ENCODE data around the gene SPDYE1. TPM values are rescaled to one million over a fixed set of nuclear protein-coding genes. Genes with fewer than 3 reads are reported as not detected.
"Not testable (repeated sequence)": the region's sequence is repeated elsewhere in the genome, so short reads cannot be mapped to it uniquely, and the experiment has no call there.

SPDYE1 gene
- polyA plus RNA-seq, 3 donors = not detected

DNA sequence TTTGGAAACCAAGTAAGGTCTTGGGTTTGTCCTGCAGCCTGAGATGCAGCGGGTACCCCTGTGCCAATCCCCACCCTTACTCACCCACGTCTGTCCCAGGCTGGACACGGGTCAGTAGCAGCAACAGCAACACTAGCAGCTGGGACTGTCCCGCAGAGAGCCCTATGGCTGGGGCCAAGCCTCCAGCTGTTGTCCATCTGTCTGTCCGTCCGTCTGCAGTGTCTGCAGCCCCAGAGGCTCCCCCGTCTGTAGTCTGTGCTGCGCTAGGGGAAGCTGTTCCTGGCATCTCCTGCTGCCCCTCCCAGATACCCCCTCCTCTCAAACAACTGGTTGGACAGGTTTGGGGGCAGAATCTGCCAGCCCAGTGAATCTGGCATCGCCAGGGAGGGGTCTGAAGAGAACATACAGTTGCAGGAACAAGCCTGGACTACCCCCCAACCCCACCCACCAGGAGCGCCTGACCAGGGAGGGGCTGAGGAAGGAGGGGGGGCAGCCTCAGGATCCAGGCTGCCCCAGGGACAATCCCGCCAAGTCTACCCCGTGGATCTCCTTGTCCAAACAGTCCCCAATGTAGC, 7.6 kb upstream of the SPDYE1 start:
- H4K20me1 ChIP-seq (ENCODE audit: insufficient read depth, low read length); H3K36me3 Mint-ChIP-seq; H3K4me3 Mint-ChIP-seq; H3K27ac Mint-ChIP-seq; H3K36me3 ChIP-seq (replicated peaks in 1 of 2; ENCODE audit: control insufficient read depth in 1 of 2, insufficient read depth in 2 of 2, low read length in 2 of 2); H3K4me1 ChIP-seq (ENCODE audit: control insufficient read depth in 1 of 2, insufficient read depth in 2 of 2, low read length in 2 of 2); H3K9ac ChIP-seq (ENCODE audit: insufficient read depth, low read length, poor library complexity, severe bottlenecking); H3K27ac ChIP-seq (ENCODE audit: low read depth in 1 of 2, low read length in 2 of 2); DNase-seq; H3K27me3 Mint-ChIP-seq (ENCODE audit: low read depth in 3 of 3); H3K4me3 ChIP-seq (replicated peaks in 1 of 3; ENCODE audit: low read depth in 2 of 3, low read length in 3 of 3); H3K4me1 Mint-ChIP-seq; H3K9me3 Mint-ChIP-seq; H3K4me2 ChIP-seq (replicated peaks; ENCODE audit: extremely low read depth, low read length, poor library complexity, severe bottlenecking); H3K27me3 ChIP-seq (ENCODE audit: control insufficient read depth in 2 of 2, insufficient read depth in 2 of 2, low read length in 2 of 2); H2AFZ ChIP-seq (ENCODE audit: insufficient read depth, low read depth, low read length, poor library complexity, severe bottlenecking); H3K9me3 ChIP-seq (replicated peaks in 1 of 2; ENCODE audit: control insufficient read depth in 1 of 2, insufficient read depth in 1 of 2, low read length in 2 of 2); H3K79me2 ChIP-seq (ENCODE audit: insufficient read depth, low read length); intact Hi-C loops (cut with micrococcal nuclease): not testable (repeated sequence)
- WGBS (ENCODE audit: insufficient coverage) = 100% methylated on average over 3 of the region's 12 CpGs

- H3K36me3 ChIP-seq (replicated peaks in 1 of 2; ENCODE audit: control insufficient read depth in 1 of 2, insufficient read depth in 2 of 2, low read length in 2 of 2); H3K4me1 ChIP-seq (ENCODE audit: control insufficient read depth in 1 of 2, insufficient read depth in 2 of 2, low read length in 2 of 2); H3K9me3 Mint-ChIP-seq; intact Hi-C loops (cut with micrococcal nuclease); H3K4me2 ChIP-seq (replicated peaks; ENCODE audit: extremely low read depth, low read length, poor library complexity, severe bottlenecking); H3K4me3 ChIP-seq (replicated peaks in 1 of 3; ENCODE audit: low read depth in 2 of 3, low read length in 3 of 3); H3K27me3 Mint-ChIP-seq (ENCODE audit: low read depth in 3 of 3); H3K9ac ChIP-seq (ENCODE audit: insufficient read depth, low read length, poor library complexity, severe bottlenecking); H3K27me3 ChIP-seq (ENCODE audit: control insufficient read depth in 2 of 2, insufficient read depth in 2 of 2, low read length in 2 of 2); H4K20me1 ChIP-seq (ENCODE audit: insufficient read depth, low read length); H3K4me1 Mint-ChIP-seq; H3K79me2 ChIP-seq (ENCODE audit: insufficient read depth, low read length); H3K27ac ChIP-seq (ENCODE audit: low read depth in 1 of 2, low read length in 2 of 2); H3K4me3 Mint-ChIP-seq; H3K9me3 ChIP-seq (replicated peaks in 1 of 2; ENCODE audit: control insufficient read depth in 1 of 2, insufficient read depth in 1 of 2, low read length in 2 of 2); H2AFZ ChIP-seq (ENCODE audit: insufficient read depth, low read depth, low read length, poor library complexity, severe bottlenecking); H3K27ac Mint-ChIP-seq; DNase-seq: not testable (repeated sequence)
- peaks cover 0 to 11% of the 10 kb centered on the region in 2 donors for H3K36me3 Mint-ChIP-seq
- WGBS (ENCODE audit: insufficient coverage) = no CpG with 5 or more reads among the region's 1 CpG
Measured at GRCh38 chr7:43990829-43991228, 6.9 kb upstream of the SPDYE1 start.

GRCh38 chr7:43992896-43993295, 4.8 kb upstream of the SPDYE1 start:
- H3K9me3 ChIP-seq (replicated peaks in 1 of 2; ENCODE audit: control insufficient read depth in 1 of 2, insufficient read depth in 1 of 2, low read length in 2 of 2); H4K20me1 ChIP-seq (ENCODE audit: insufficient read depth, low read length); H3K27ac ChIP-seq (ENCODE audit: low read depth in 1 of 2, low read length in 2 of 2); H3K4me1 ChIP-seq (ENCODE audit: control insufficient read depth in 1 of 2, insufficient read depth in 2 of 2, low read length in 2 of 2); H2AFZ ChIP-seq (ENCODE audit: insufficient read depth, low read depth, low read length, poor library complexity, severe bottlenecking); H3K4me2 ChIP-seq (replicated peaks; ENCODE audit: extremely low read depth, low read length, poor library complexity, severe bottlenecking); H3K9ac ChIP-seq (ENCODE audit: insufficient read depth, low read length, poor library complexity, severe bottlenecking); intact Hi-C loops (cut with micrococcal nuclease); DNase-seq; H3K36me3 ChIP-seq (replicated peaks in 1 of 2; ENCODE audit: control insufficient read depth in 1 of 2, insufficient read depth in 2 of 2, low read length in 2 of 2); H3K9me3 Mint-ChIP-seq; H3K27me3 Mint-ChIP-seq (ENCODE audit: low read depth in 3 of 3); H3K79me2 ChIP-seq (ENCODE audit: insufficient read depth, low read length); H3K4me3 Mint-ChIP-seq; H3K36me3 Mint-ChIP-seq; H3K4me3 ChIP-seq (replicated peaks in 1 of 3; ENCODE audit: low read depth in 2 of 3, low read length in 3 of 3); H3K27me3 ChIP-seq (ENCODE audit: control insufficient read depth in 2 of 2, insufficient read depth in 2 of 2, low read length in 2 of 2); H3K4me1 Mint-ChIP-seq: not testable (repeated sequence)
- peak overlapping the region in 1 of 7 donors; percentile 57 for H3K27ac Mint-ChIP-seq
- WGBS (ENCODE audit: insufficient coverage) = no CpG with 5 or more reads among the region's 7 CpGs

DNA sequence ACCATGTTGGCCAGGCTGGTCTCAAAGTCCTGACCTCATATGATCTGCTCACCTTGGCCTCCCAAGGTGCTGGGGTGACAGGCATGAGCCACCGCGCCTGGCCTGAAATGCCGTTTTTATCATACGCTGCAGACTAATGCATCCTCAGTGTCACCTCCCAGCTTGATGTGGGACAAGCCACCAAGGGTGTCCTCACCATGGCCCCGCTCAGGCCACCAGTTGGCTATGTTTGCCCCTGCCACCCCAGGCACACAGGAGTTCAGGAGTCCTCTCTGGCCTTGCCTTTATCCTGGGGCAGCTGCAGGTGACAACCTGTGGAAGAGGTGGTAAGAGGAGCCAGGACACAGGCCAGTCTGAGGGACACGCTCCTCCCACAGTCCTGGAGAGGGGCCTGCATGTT, 3.0 kb upstream of the SPDYE1 start:
- H2AFZ ChIP-seq (ENCODE audit: insufficient read depth, low read depth, low read length, poor library complexity, severe bottlenecking); H3K27me3 ChIP-seq (ENCODE audit: control insufficient read depth in 2 of 2, insufficient read depth in 2 of 2, low read length in 2 of 2); H4K20me1 ChIP-seq (ENCODE audit: insufficient read depth, low read length); H3K9me3 ChIP-seq (replicated peaks in 1 of 2; ENCODE audit: control insufficient read depth in 1 of 2, insufficient read depth in 1 of 2, low read length in 2 of 2); H3K4me1 Mint-ChIP-seq; H3K9ac ChIP-seq (ENCODE audit: insufficient read depth, low read length, poor library complexity, severe bottlenecking); H3K27ac Mint-ChIP-seq; intact Hi-C loops (cut with micrococcal nuclease); H3K36me3 ChIP-seq (replicated peaks in 1 of 2; ENCODE audit: control insufficient read depth in 1 of 2, insufficient read depth in 2 of 2, low read length in 2 of 2); H3K4me1 ChIP-seq (ENCODE audit: control insufficient read depth in 1 of 2, insufficient read depth in 2 of 2, low read length in 2 of 2); H3K9me3 Mint-ChIP-seq; H3K4me2 ChIP-seq (replicated peaks; ENCODE audit: extremely low read depth, low read length, poor library complexity, severe bottlenecking); H3K79me2 ChIP-seq (ENCODE audit: insufficient read depth, low read length); H3K27ac ChIP-seq (ENCODE audit: low read depth in 1 of 2, low read length in 2 of 2); DNase-seq; H3K36me3 Mint-ChIP-seq; H3K4me3 Mint-ChIP-seq; H3K27me3 Mint-ChIP-seq (ENCODE audit: low read depth in 3 of 3); H3K4me3 ChIP-seq (replicated peaks in 1 of 3; ENCODE audit: low read depth in 2 of 3, low read length in 3 of 3): not testable (repeated sequence)
- WGBS (ENCODE audit: insufficient coverage) = no CpG with 5 or more reads among the region's 6 CpGs
